GM19351 (cell line): ENCODE measurements around the gene GRID1.
"Not testable (repeated sequence)": the region's sequence is repeated elsewhere in the genome, so short reads cannot be mapped to it uniquely, and the experiment has no call there.

Experiments
- ATAC-seq: cut with Tn5 transposase; IDR thresholded peaks from one replicate; pipeline ENCODE4 v1.9.1; 2021; ENCODE audit warnings: mild to moderate bottlenecking, moderate library complexity; ENCODE audit not compliant: unreplicated experiment

The GRID1 gene

DNA sequence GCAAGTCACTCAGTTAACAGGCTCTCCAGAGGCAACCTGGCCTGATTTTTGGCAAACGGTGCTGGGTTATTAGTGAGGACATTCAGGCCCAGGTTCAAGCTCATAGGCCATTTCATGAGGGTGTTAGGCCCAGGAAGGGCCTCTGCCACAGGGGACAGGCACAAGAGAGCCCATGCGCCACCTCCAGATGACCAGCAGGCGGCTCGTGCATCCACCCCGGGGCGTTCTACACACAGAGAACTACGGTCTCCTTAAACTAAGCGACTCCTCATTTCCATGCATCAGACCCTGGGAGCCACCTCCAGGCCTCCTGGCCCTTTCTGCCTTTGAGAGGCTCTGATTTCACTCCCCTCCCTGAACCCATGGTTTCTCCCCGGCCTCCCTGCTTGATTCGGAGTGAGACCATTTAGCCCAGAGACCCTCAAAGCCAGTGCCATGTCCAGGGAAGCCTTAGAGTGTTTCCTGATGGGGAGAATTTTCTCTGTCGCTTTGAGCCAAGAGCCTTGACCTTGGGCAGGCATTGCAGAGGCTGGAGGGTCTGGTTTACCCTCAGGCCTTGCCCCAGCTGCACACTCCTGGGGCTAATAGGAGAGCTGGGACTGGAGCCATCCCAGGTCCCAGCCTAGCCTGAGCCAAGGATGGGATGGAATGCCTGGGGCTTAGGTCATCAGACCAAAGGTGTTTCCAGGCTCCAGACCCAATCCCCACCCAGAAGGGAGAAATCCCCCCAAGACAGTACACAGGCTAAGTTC, 188.0 kb downstream of the GRID1 start:
- ATAC-seq = no peak

DNA sequence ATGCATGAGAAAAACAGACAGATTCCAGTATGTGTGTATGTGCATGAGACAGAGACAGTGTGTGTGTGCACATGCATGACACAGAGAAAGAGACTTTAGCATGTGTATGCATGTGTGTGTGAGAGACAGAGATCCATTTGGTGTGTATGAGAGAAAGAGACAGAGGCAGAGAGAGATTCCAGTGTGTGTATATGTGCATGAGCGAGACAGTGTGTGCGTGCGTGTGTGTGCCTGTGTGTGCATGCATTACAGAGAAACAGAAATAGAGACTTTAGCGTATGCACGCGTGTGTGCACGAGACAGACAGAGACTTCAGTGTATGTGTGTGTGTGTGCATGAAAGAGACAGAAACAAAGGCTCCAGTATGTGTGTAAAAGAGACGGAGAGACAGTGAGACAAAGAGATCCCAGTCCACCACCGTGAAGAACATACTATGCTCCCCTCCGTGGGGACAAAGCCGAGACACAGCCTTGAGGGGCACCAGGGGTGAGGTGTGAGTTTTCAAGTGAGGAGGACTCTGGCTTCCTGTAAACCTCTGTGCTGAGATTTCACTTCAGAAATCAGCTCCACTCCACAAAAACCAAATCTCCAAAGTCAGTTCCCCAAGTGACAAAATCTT, 188.9 kb downstream of the GRID1 start:
- ATAC-seq = no peak

- ATAC-seq = no peak
These were observed 189.6 kb downstream of the GRID1 start for GRCh38 chr10:86176850-86177536.

DNA sequence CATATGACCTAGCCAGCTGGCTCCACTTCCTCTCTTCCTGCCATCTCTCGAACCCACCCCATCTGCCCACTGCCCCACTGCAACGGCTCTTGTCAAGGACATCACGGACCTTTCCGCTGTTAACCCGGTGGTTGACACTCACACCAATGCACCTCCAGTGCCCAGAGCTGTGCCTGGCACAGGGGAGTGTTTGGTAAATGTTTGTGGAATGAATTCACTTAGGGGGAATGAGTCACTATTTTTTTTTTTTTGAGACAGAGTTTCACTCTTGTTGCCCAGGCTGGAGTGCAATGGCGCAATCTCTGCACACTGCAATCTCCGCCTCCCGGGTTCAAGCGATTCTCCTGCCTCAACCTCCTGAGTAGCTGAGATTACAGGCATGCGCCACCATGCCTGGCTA, 191.1 kb downstream of the GRID1 start:
- ATAC-seq = not testable (repeated sequence)

DNA sequence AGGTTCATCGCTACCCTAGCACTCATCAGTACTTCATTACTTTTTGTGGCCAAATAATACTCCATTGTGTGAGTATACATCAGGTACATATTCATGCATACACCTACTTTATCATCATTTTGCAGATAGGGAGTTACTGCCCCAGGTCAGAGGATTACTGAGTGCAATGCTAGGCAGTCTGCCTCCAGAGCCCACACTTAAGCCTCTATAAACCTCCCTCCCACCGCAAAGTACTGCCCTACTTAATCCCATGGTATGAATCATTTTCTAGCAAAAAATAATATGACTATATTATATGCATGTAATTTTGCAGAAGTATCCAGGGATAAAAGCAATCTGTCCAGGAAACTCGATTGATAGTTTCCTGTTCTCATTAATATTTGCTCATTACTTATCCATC, 194.3 kb downstream of the GRID1 start:
- no peak for ATAC-seq

DNA sequence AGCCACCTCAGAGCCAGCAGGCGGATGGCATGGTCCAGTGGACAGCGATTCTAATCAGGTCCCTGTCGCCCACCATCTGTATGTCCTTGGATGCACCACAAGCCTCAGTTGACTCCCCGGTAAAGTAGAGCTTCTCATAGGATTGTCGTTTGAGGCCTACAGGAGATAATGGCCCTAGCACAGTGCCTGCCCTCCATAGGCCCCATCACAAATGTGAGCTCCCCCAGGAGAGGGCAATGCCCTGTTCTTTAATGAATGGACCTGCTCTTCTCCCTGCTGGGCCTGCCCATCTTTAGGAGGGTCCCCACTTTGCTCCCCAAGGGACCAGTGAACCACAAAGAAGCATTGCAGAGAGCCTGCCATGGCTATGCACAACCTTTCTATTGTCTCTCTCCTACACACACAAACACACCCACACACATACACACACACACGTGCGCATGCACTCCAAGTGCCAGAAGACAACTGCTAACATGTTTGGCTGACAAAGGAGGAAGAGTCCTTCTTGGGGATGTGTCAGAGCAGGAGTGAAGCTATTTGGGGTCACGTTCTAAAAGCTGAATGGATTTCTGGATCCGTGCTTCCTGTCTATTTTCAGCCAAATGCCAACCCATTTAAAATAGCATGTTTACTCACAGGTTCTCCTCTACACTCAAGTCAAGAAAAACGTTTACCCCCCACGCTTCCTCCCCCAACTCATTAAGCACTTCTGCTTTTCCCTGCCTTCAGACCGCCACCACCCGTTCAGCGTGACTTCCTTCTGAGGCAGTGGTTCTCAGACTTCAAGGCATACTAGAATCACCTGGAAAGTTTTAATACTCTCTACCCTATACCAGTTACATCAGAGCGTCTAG, 196.1 kb downstream of the GRID1 start:
- no peak for ATAC-seq

- no peak for ATAC-seq
These were observed 196.9 kb downstream of the GRID1 start for GRCh38 chr10:86169506-86170254.

DNA sequence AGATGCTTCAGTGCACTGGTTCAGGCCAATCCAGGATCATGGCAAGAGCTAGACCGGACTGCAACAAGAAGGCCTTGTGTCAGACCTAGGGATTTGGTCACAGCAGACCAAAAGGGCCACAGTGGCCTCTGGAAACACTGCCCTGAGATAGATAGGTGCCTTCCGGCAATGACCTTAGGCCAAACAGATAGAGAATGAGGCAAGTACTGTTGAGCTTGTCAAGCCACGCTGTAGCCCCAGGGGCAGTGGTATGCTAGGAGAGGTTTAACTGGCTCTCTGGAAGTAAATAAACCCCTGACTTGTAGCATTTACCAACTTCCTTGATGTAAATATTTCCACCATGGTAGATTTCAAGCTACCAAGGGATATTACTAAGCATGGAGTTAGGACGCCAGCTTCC, 197.5 kb downstream of the GRID1 start:
- no peak for ATAC-seq

- no peak for ATAC-seq
These were observed 198.3 kb downstream of the GRID1 start for GRCh38 chr10:86168256-86168655.

DNA sequence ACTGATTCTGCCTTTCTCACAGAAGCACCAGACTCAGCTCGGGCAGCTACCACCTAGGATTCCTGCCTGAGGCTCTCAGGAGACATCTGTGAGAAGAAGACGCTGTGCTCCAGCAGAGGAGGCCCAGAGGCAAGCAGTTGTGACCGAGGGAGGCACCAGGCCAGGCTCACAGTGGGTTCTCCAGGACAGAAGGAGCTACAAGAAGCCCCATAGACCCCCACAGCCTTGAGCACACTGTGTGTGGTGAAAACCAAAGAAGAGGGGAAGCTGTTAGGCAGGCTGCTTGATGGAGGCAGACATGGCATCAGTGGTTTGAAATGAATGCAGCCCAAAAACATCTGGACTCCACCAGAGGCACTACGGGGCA, 198.8 kb downstream of the GRID1 start:
- ATAC-seq = no peak

DNA sequence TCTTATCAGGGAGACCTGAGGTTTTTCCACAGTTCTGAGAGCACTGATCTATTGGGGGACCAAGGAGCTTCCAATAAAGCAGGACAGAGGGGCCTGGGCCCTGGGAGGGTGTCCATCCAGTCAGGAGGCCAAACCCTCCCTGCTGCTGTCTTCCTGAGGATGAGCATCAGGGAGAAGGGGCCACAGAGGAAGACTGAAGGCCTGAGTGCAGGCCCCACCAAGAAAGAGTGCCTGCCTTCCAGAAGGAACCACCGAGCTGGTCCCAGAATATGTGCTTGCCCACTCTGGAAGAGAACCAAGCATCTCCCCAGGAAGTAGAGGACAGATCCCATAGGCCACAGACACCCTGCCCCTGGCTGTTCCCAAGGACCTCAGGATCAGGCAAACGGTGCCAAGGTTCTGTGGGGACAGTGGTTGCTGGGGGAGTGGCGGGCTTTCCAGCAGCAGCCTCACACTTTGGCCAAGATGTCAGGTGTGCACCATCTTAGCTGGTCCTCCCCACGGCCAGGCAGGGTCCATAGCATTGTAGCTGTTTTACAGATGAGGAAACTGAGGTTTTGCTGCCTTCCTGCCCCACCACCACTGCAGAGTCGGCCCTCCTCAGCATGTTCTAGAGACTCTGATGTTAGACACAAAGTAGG, 199.4 kb downstream of the GRID1 start:
- ATAC-seq = no peak

- ATAC-seq = no peak
These were observed 200.9 kb downstream of the GRID1 start for GRCh38 chr10:86165666-86166065.

DNA sequence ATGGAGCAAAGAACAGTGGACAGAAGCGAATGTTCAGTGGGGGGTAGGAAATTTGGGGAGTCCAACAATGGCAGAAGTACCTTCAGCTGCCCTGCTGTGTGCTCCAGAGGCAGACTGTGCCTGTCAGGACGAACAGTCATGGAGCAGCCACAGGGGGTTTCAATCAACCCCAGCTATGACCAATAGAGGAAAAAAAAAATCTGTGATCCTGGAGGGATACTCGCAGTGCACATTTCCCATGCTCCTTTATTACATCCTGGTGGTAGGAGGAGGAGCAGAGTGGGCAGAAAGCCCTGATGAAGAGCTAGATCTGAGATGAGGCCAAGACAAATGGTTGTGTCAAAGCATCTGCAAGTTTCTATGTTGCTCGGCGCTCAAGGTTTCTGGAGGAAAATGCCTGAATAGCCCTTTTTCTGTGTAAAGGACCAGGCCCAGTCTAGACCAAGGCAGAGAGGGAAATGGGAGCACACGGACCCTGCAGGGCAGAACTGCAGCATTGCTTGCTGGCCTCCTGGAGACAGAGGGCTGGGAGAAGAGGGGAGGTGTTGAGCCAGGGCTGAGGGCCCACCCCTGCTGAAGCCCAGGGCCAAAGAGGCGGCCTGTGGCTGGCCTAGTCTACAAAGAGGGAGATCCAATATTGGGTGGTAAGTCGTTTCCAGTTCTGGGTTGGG, 201.5 kb downstream of the GRID1 start:
- ATAC-seq = no peak

DNA sequence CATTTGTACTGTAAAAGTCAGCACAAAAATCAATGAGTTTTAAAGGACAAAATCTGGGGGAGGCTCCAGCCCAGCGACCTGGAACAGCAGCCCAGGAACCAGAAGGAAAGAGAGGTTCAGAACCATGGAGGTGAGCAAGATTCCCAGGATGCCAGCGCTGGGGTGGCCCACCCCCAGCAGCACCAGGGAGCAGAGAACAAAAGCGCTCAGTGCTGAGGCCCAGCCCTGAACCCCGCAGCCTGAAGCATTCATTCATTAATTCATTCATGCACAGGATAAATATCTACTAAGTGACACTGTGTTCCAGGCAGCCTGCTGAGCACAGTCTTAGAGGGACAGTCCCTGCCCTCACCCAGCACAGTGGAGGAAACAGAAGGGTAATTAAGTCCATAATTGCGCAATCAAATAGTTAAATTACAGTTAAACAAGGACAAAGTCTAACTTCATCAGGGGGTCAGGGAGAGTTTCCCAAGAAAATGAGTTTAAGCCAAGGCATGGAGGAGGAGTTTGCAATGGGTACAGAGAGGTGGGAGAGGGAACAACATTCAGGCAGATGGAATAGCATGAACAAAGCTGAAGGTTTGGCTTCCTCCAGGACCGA, 202.3 kb downstream of the GRID1 start:
- no peak for ATAC-seq

DNA sequence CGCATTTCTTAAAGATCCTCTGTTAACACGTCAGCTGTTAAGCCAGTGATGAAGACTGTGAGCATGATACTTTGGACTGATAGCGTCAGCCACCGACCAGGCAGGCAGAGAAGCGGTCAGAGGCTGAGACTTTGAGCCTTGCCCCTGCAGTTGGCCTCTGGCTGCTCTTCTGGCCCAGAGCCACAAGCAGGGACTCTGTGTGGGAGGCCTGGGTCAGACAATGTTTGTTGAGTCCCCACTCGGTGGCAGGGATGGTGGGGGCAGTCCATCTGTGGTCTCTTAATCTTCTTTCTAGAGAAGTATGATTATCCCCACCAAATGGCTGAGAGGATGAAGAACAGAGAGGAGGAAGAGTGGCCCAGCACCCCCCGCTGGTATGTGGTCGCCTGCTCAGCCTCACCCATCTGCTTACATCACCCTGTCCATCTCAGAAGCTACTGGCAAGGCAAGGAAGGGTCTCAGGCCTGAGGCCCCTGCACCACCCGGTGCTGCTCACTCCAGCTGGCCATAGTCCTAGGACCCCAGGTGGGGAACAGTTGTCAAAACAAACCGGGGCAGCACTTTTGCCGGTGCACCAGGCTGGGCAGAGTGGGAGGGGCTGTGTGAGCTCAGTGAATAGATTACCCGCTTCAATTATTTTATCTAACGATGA, 202.9 kb downstream of the GRID1 start:
- ATAC-seq = no peak

GRCh38 chr10:86162696-86163400, 203.7 kb downstream of the GRID1 start:
- no peak for ATAC-seq

- no peak for ATAC-seq
These were observed 204.6 kb downstream of the GRID1 start for GRCh38 chr10:86162036-86162435.
